Immature natural killer cell (primary cell): ENCODE results near the gene ATG101. TPM values are rescaled to one million over a fixed set of nuclear protein-coding genes. Genes with fewer than 3 reads are reported as not detected.
"Not testable (repeated sequence)": the region's sequence is repeated elsewhere in the genome, so short reads cannot be mapped to it uniquely, and the experiment has no call there.

Experiments
- DNase-seq, 3 donors: peaks; one replicate each; pipeline ENCODE4 v3.0.0; 2022; ENCODE audit warnings: mixed read lengths in 1 of 3
- H3K27ac Mint-ChIP-seq, 6 donors: one replicate each; pipeline ENCODE4 v1.8.0; 2020; ENCODE audit warnings: mixed read lengths in 6 of 6, mild to moderate bottlenecking in 5 of 6, inconsistent platforms in 4 of 6, moderate library complexity in 3 of 6
- H3K27me3 Mint-ChIP-seq, 3 donors: one replicate each; pipeline ENCODE4 v1.8.0; 2020 to 2021; ENCODE audit warnings: low read depth in 3 of 3, mild to moderate bottlenecking in 3 of 3, mixed read lengths in 3 of 3, moderate library complexity in 3 of 3, inconsistent platforms in 1 of 3
- H3K36me3 Mint-ChIP-seq, 3 donors: one replicate each; pipeline ENCODE4 v1.8.0; 2020; ENCODE audit warnings: mixed read lengths in 3 of 3, inconsistent platforms in 2 of 3, mild to moderate bottlenecking in 2 of 3
- H3K4me1 Mint-ChIP-seq, 2 donors: one replicate each; pipeline ENCODE4 v1.8.0; 2020; ENCODE audit warnings: inconsistent platforms in 2 of 2, mild to moderate bottlenecking in 2 of 2, mixed read lengths in 2 of 2, moderate library complexity in 1 of 2
- H3K4me3 Mint-ChIP-seq, 5 donors: one replicate each; pipeline ENCODE4 v1.8.0; 2020; ENCODE audit warnings: mild to moderate bottlenecking in 5 of 5, mixed read lengths in 5 of 5, inconsistent platforms in 3 of 5, moderate library complexity in 3 of 5
- H3K9me3 Mint-ChIP-seq, 6 donors: one replicate each; pipeline ENCODE4 v1.8.0; 2020; ENCODE audit warnings: mild to moderate bottlenecking in 6 of 6, mixed read lengths in 6 of 6, inconsistent platforms in 4 of 6, moderate library complexity in 3 of 6
- polyA plus RNA-seq, 3 donors: library from polyadenylated mRNA; unstranded; fragments of 300-500 nt; fragmentation: Illumina TruSeq; gene quantifications; one replicate each; pipeline ENCODE4 v1.2.3, GENCODE V29; 2021

The ATG101 gene
- polyA plus RNA-seq, 3 donors from 2014 or later = 25.8 to 50.8 (median 32.2) TPM

DNA sequence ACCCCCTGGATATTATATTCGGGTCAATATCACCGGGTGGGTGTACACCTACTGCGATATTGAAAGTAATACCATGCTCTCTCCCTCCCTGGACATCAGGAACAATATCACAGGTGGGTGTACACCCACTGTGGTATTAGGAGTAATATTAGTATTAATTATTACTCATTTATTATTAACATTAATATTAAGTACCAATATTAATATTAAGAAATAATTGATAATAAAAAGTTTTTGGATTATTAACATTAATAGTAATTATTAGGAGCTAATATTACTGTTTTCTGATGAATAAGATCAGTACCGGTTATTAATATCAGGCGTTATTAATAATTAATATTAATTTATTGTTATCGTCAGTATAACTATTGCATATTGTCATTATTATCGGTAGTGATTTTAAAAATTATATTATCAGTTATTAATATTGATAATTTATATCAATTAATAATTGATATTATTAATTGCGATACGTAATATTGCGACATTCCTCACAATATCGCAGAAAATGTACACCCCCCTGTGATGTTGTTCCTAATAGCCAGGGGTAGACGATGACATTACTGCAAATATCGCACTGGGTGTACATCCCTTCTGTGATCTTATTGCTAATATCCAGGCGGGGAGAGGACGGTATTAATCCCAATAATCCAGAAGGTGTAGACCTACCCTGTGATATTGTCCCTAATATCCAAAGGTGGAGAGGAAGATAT, 26.7 kb downstream of the ATG101 start:
- Mint-ChIP-seq H3K36me3 (no peaks in the 10 kb centered on the region), H3K9me3 (peaks cover 0 to 2% (median 0%) of the 10 kb centered on the region in 6 donors), H3K27me3 (peaks cover 2 to 7% (median 7%) of the 10 kb centered on the region in 3 donors), H3K4me3 (no peak overlapping the region), H3K4me1 (no peaks in the 10 kb centered on the region), H3K27ac (no peak overlapping the region)
- DNase-seq = no peak

DNA sequence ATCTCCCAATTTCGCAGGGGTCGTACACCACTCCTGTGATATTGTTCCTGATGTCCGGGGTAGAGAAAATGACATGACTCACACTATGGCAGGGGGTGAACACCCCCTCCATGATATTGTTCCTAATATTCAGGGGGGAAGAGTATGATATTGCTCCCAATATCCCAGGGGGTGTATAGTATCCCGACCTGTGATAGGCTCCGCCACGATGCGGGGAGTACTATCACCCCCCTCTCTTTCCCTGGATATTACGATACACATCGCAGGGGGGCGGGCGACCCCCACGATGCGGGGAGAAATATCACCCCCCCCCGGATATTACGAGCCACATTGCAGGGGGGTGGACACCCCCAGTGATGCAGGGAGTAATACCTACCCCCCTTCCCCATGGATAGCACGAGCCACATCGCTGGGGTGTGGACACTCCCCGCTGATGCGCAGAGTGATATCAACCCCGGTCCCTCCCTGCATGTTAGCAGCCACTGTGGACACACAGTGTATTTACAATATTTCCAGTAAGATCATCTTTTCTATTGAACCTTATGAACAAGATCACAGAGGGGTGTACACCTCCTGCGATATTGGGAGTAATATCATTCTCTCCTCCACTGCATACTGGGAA, 27.4 kb downstream of the ATG101 start:
- H3K4me1 Mint-ChIP-seq = no peaks in the 10 kb centered on the region
- H3K36me3 Mint-ChIP-seq = no peaks in the 10 kb centered on the region
- H3K27me3 Mint-ChIP-seq = peaks cover 2 to 14% (median 7%) of the 10 kb centered on the region in 3 donors
- no peak overlapping the region for H3K27ac Mint-ChIP-seq
- peaks cover 0 to 2% (median 0%) of the 10 kb centered on the region in 6 donors for H3K9me3 Mint-ChIP-seq
- no peak overlapping the region for H3K4me3 Mint-ChIP-seq
- DNase-seq = no peak

DNA sequence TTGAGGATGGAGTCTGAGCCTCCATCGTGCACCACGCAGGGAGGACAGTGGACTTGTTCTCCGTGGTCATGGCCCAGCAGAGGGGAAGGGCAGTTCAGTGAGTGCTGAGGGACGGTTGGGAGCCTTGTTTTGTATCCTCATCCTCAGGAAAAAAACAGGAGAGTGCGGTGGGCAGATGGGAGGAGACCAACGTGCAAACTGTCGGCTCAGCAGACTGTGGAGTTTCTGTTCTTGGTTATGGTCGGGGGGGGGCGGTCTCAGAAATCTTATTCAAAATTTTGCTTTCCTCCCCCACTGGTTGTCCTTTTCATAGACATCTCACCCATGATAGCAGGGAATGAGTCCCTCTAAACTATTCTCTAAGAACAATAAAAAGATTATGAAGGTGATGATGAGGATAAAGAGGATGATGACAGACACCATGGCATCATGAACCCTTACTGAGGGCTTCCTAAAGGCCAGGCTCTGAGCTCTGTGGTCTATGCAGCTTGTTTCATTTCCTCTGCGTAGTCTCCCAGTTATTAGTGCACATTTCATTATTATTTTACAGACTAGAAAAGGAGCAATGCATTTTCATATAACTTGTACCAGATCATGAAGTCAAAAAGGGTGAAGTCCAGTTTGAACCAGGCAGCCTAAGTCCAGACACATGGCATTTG, 34.8 kb downstream of the ATG101 start:
- H3K27ac Mint-ChIP-seq, H3K9me3 Mint-ChIP-seq, H3K4me1 Mint-ChIP-seq, H3K4me3 Mint-ChIP-seq, H3K36me3 Mint-ChIP-seq, DNase-seq: not testable (repeated sequence)
- peaks cover 5 to 29% (median 12%) of the 10 kb centered on the region in 3 donors for H3K27me3 Mint-ChIP-seq

DNA sequence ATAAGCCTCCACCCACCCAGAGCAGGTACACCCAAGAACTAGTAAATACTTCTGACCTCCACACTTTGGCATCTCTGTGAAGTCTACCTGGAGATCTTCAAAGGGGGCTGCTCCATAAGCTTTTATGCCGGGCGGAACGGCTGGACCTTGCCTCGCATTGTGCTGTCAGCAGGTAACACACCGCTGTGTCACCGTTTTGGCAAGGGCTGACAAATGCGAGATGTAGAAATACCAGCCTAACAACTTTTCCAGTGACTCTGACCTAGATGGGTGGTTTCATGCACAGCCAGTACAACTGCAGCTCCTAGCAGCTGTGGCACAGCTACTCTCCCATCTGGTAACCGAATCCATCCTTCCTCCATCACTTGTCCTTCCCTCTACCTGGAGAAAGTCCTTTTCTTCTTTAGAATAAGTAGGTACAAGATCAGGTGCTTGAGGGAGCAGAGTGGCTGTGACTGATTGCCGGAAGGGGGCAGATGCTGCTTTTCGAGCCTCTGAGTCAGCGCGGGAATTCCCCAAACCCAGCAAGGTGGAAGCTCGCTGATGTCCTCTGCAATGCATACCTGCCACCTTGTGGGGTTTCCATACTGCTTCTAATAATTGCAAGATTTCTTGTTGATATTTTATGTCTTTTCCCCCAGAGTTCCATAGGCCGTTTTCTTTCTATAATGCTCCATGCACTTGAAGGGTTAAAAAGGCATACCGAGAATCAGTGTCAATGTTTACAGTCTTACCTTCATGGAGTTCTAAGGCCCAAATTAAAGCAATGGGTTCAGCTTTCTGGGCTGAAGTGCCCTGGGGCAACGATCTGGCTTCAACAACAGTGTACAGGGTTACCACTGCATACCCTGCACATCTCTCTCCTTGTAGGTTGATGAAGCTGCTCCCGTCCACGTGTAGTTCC, 46.7 kb downstream of the ATG101 start:
- H3K27ac Mint-ChIP-seq, H3K4me3 Mint-ChIP-seq, H3K4me1 Mint-ChIP-seq, DNase-seq, H3K36me3 Mint-ChIP-seq, H3K9me3 Mint-ChIP-seq: not testable (repeated sequence)
- peaks cover 0 to 20% (median 2%) of the 10 kb centered on the region in 3 donors for H3K27me3 Mint-ChIP-seq

DNA sequence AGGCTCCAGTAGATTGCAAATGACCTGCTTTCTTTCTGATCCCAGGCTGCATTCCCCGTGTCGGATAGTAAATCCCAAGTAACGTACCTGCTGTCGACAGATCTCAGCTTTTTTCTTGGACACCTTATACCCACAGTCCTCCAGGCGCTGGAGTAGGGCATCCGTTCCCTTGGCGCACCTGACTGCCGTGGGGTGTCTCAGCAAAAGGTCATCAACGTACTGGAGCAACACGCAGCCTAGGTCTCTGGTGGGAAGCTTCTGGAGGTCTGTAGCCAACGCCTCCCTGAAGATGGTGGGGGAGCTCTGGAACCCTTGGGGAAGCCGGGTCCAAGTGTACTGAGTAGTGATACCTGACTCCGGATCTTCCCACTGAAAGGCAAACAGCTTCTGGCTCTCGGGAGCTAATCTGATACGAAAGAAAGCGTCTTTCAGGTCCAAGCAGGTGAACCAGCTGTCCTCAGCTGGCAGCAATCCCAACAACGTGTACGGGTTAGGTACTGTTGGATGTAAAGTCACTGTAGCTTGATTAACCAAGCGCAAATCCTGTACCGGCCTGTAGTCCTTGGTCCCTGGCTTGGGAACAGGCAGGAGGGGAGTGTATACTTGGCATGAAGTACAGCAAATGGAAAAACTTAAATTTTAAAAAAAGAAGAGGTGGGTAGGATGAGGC, 48.2 kb downstream of the ATG101 start:
- not testable (repeated sequence) for H3K4me3 Mint-ChIP-seq, H3K9me3 Mint-ChIP-seq, DNase-seq, H3K27ac Mint-ChIP-seq, H3K4me1 Mint-ChIP-seq, H3K36me3 Mint-ChIP-seq
- H3K27me3 Mint-ChIP-seq = peaks cover 0 to 26% (median 2%) of the 10 kb centered on the region in 3 donors

DNA sequence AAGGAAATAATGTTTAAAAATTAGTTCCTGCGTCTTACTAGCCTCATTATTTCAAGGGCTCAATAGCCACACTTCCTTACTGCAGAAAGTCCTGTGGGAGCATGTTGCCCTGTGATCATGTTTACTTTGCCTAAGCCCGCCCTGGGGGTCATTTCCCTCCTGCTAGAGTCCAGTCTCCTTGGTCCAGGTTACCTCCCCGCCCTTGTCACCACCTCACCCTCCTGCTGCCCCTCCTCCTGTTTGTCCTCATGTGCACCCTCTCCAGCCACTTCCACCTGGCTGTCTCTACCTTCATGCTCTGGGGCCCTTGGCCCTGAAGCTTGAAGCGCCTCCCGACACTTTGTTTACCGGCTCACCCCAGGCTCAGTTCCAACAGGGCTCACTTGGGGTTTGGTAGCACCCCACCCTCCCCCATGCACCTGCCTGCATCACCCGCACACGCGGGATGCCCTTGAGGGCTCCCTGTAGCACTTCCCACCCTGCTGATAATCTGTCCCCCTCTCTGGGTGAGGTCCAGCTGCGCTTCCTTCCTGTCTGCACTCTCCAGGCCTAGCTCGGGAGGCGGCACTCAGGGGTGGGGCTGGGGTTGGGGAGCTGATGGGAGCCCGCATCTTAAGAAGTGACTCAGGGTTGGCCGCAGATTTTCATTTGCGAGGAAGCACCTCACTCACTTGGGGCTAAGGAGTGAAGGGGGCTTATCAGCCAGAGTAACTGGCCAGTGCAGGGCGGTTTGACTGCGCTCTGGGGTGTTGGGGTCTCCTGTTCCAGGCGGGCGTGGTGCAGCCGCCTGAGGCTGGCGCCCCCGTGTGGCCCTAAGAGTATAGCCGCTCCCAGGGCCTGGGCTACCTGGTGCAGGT, 49.8 kb downstream of the ATG101 start:
- Mint-ChIP-seq H3K9me3 (peaks cover 0 to 2% (median 0%) of the 10 kb centered on the region in 6 donors), H3K4me1 (no peaks in the 10 kb centered on the region), H3K27ac (no peak overlapping the region), H3K27me3 (peaks cover 0 to 28% (median 3%) of the 10 kb centered on the region in 3 donors), H3K36me3 (no peaks in the 10 kb centered on the region), H3K4me3 (no peak overlapping the region)
- no peak for DNase-seq

DNA sequence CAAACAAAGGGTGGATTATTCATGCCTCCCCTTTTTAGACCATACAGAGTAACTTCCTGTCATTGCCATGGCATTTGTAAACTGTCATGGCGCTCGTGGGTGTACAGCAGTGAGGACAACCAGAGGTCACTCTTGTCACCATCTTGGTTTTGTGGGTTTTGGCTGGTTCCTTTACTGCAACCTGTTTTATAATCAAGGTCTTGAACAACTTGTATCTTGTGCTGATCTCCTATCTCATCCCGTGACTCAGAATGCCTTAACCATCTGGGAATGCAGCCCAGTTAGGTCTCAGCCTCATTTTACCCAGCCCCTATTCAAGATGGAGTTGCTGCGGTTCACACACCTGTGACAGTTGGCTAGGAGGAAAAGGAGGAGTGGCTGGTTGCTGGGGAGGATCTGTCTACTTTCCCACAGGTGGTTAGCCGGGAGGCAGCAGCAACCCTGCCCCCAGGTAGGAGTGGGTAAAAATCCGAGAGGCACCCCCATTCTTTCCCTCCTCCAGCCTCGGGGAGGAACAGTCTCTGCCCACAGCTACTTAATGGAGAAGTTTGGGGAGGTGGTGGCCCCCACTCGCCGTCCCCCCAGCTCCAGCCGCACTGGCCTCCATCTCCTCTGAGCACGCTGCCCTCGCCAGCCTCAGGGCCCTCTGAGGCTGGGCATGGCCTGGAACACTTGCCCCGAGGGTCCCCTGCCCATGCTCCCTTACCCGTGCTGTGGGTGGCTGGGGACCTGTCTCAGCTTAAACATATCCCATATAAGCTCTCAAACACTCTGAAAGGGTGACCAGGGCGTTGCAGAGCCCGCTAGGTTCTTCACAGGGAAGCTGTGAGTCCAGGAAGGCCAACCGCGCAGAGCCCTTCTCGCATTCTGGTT, 51.4 kb downstream of the ATG101 start:
- Mint-ChIP-seq H3K4me3 (no peak overlapping the region), H3K9me3 (peaks cover 0 to 2% (median 0%) of the 10 kb centered on the region in 6 donors), H3K4me1 (no peaks in the 10 kb centered on the region), H3K36me3 (no peaks in the 10 kb centered on the region), H3K27ac (no peak overlapping the region), H3K27me3 (peaks cover 1 to 19% (median 11%) of the 10 kb centered on the region in 3 donors)
- no peak for DNase-seq

DNA sequence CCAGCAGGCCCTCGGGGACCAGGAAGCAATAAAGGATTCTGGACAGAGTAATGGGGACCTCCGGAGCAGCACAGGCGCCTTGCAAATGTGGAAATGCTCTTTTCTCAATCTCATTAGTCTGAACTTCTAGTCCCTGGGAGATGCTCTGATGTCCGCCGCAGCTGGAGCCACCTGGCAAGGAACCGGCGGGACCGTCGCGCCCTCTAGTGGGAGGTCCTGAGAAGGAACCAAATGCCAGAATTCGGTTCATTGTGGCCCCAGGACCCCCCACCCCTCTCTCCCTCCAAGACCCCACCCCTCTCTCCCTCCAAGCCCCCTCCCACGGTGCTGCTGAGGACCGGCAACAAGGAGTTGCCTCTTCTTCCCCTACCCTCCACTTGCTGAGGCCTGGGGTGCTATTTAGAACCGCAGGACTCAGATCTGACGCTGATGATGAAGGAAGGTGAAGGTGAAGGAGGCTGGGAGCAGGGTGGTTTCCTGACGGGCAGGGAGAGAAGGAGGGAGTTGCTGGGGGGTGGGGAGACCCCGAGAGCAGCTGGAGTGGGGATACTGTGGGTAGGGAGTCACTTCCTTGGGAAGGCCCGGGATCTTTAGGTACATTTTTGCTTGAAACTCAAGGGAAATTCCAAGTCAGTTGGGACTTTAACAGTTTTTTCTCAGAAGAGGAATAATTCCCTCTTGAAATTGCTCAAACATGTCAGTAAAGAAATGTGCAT, 52.2 kb downstream of the ATG101 start:
- Mint-ChIP-seq H3K4me1 (no peaks in the 10 kb centered on the region), H3K9me3 (peaks cover 0 to 2% (median 0%) of the 10 kb centered on the region in 6 donors), H3K27ac (no peak overlapping the region), H3K4me3 (no peak overlapping the region), H3K36me3 (no peaks in the 10 kb centered on the region), H3K27me3 (peaks cover 1 to 21% (median 11%) of the 10 kb centered on the region in 3 donors)
- DNase-seq = peak; percentile 17 to 40 (median 20)

DNA sequence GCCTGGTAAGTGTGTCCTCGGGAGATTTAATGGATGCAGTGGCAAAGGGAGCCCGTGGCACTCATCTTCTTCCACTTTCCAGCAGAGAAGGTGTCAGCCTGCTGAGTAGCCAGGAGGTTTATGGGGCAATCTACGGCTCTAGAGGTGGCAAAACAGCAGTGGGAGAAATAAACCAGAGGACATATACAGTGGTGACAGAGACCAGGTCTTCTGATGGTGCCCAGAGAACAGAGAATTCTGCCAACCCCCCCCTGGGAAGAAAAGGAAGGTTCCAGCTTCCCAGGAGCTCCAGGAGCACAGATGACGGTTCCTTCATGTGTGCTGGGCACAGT, 52.7 kb downstream of the ATG101 start:
- H3K27ac Mint-ChIP-seq = no peak overlapping the region
- H3K4me1 Mint-ChIP-seq = no peaks in the 10 kb centered on the region
- no peaks in the 10 kb centered on the region for H3K36me3 Mint-ChIP-seq
- DNase-seq = no peak
- H3K27me3 Mint-ChIP-seq = peaks cover 1 to 22% (median 11%) of the 10 kb centered on the region in 3 donors
- no peak overlapping the region for H3K4me3 Mint-ChIP-seq
- H3K9me3 Mint-ChIP-seq = peaks cover 0 to 2% (median 0%) of the 10 kb centered on the region in 6 donors

DNA sequence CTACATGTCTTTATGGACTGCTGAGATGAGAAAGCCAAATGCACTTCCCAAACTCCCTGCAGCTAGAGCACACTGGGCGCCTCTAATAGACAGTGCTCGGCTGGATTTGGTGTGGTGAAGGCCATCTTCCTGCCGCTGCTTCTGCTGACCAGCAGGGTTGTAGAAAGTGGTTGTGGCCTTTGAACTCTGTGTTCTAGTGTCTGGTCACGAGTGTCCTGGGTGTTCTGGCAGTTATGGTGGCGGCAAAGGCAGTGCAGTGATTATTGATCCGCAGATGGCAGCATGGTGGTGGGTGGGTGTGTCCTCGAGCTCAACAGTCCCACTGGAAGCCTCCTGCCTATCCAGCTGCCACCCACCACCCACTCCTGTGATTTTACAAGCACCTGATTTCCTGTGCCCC, 53.1 kb downstream of the ATG101 start:
- peaks cover 1 to 25% (median 11%) of the 10 kb centered on the region in 3 donors for H3K27me3 Mint-ChIP-seq
- no peaks in the 10 kb centered on the region for H3K4me1 Mint-ChIP-seq
- peaks cover 0 to 2% (median 0%) of the 10 kb centered on the region in 6 donors for H3K9me3 Mint-ChIP-seq
- DNase-seq = no peak
- no peak overlapping the region for H3K27ac Mint-ChIP-seq
- H3K4me3 Mint-ChIP-seq = no peak overlapping the region
- no peaks in the 10 kb centered on the region for H3K36me3 Mint-ChIP-seq

DNA sequence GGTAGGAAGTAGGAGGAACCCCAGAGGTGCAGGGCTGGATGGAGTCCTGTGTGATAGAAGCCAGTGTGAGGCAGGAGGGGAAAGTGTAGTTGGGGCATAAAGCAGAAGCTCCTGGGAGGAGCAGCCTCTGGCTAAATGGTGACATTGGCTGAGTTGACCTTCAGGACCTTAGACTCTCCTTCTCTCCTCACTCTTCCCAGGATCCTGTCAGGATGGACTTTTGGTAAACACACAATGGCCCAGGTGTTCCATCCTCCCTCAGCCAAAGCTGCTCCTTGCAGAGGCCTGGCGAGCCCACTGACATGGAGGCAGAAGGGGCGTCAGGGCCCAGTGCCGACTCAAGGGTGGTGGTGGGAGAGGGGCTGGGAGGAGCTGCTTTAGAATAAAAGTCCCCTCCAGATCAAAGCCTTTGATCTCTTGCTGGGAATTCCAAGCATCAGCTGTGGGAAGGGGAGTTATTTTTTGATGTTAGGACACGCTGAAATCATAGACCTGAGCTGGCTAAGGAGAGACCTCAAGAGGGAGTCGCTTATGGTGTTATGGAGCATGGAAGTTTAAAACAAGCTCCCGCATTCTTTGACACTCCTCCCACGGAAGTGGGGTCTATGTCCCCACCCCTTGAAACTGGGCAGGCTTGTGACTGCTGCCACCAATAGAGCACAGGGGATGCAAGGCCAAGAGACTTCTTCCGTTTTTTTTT, 53.9 kb downstream of the ATG101 start:
- peaks cover 4 to 27% (median 11%) of the 10 kb centered on the region in 3 donors for H3K27me3 Mint-ChIP-seq
- no peaks in the 10 kb centered on the region for H3K36me3 Mint-ChIP-seq
- H3K4me3 Mint-ChIP-seq = no peak overlapping the region
- H3K9me3 Mint-ChIP-seq = peaks cover 0 to 2% (median 0%) of the 10 kb centered on the region in 6 donors
- no peak for DNase-seq
- no peaks in the 10 kb centered on the region for H3K4me1 Mint-ChIP-seq
- no peak overlapping the region for H3K27ac Mint-ChIP-seq
